GM20431 (cell line): ENCODE data around the gene SPATA22.
"Not testable (repeated sequence)": the region's sequence is repeated elsewhere in the genome, so short reads cannot be mapped to it uniquely, and the experiment has no call there.

Source experiments
- in situ Hi-C: fragments of 300-500 bp; cut with MseI, MboI; formaldehyde crosslinking; loops from one replicate; pipeline ENCODE4 v1.15.0; 2020; ENCODE audit warnings: low sequenced_read_pairs; ENCODE audit not compliant: unreplicated experiment

Gene SPATA22, protein sequence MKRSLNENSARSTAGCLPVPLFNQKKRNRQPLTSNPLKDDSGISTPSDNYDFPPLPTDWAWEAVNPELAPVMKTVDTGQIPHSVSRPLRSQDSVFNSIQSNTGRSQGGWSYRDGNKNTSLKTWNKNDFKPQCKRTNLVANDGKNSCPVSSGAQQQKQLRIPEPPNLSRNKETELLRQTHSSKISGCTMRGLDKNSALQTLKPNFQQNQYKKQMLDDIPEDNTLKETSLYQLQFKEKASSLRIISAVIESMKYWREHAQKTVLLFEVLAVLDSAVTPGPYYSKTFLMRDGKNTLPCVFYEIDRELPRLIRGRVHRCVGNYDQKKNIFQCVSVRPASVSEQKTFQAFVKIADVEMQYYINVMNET

DNA sequence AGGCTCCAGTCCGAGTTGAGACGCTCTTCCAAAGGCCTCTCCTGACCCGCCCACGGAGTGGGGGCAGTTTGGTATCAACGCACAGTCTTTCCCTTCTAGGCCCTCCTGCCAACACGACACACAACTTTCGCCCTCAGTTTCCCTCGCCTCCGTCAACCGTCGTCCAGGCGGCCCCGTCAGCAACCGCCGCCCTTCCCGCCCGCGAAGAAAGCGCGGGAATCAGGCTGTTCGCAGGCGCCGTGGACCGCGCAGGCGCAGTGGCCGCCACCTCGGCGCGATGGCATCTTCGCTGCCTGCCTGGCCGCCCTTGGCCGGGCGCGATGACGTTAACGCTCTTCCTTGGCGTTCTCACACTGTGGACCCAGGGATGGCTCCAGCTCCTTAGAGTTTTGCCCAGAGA, at the start of gene SPATA22:
SPATA22 (minus strand) TSS at position 221 of the 400 bp plus-strand sequence. CDS start 2,494 bp downstream, outside the sequence.
- in situ Hi-C loops = no loop called here

DNA sequence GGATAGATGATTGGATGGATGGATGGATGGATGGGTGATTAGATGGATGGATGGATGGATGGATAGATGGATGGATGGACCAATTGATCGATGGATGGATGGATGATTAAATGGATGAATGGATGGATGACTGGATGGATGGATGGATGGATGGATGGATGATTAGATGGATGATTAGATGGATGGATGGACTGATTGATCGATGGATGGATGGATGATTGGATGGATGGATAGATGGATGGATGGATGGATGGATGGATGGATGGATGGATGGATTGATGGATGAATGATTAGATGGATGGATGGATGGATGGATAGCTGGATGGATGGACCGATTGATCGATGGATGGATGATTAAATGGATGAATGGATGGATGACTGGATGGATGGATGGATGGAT, 47.9 kb upstream of the SPATA22 start:
- in situ Hi-C loops = not testable (repeated sequence)

DNA sequence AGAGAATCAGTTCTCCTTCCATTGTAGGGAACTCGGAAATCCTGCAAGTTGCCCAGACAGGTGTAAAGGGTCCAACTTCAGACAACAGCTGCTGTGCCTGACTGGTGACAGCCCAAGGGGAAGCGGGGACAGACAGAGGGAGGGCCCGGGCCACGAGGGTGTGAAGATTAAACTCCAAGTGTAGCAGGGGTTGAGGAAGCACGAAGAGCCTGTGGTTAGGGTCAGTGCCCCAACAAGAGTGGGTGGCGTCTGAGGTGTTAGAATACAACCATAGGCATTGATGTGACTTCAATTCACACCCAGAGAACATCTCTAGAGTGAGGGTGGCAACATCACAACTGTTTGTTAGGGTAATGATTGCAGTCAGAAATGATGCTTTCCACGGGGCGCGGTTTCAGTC, 43.3 kb upstream of the SPATA22 start:
- in situ Hi-C loops = no loop called here

DNA sequence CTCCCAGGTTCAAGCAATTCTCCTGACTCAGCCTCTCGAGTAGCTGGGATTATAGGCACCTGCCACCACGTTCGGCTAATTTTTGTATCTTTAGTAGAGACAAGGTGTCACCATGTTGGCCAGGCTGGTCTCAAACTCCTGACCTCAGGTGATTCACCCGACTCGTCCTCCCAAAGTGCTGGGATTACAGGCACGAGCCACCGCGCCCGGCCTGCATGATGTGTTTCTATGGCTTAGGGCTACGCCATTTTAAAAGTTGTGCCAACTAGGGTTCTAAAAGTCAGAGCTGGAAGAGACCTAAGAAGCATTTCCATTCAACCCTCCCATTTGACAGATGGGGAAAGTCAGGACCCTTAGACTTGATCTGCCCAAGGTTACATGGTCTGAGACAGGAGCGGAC, 42.5 kb upstream of the SPATA22 start:
- in situ Hi-C loops = not testable (repeated sequence)

DNA sequence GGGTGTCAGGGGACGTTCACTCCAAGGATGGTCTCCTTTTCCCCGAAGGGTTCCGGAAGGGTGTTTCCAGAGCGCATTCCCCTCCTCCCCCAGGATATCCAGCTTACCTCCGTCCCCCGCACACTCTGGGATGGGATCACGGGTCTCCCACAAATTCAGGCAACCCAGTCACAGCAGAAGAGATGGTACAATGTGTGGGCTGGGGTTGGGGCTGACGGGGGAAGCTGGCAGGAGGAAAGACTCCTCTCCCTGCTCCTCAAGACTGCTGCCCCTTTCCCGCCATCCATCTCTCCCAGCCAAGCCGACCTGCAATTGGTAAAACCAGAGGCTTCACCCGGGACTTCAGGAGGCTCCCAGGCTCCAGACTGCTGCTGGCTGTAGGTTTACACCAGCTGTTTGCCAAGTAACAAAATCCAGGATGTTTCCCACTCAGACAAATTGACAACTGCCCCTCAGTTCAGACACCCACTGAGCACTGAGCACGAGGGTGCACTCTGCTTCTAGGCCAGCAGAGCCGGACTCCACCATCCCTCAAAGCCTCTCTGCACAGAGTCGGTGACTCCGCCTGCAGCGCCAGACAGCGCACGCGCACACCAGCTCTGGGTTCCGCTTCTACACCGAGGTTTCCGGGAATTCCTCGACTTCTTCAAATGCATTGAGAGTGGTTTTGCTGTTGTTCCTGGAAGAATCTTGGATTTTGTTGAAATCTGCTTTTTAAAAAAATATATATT, 41.9 kb upstream of the SPATA22 start:
- in situ Hi-C loops = no loop called here

DNA sequence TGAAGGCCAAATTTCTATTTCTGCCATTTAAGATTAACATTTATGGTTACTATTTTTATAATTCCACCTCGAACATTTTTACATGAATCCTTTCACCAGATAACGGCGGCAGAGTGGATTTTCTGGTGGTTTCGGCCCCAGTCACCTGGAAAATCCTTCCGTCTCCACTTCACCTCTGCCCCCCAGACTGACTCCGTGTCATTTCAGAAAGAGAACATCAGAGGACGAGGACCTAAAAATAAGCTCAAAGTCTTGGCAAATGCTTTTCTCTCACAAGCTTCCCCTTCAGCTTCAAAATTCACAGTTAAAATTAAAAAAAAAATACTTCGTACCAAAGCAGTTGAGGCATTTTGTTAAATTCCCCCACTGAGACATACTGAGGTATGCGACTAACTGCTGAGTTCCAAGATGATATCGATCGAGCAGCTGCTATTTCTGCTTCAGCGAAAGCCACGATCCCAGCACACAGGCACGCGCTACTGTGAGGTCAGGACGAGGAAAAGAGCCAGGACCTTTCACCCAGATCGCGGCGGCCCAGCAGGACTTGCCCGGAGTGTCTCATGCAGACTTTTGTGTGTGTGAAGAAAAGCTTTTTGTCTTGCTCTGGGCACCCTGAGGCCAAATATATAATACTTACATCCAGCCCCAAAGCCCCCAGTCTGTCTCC, 41.0 kb upstream of the SPATA22 start:
- in situ Hi-C loops = no loop called here

DNA sequence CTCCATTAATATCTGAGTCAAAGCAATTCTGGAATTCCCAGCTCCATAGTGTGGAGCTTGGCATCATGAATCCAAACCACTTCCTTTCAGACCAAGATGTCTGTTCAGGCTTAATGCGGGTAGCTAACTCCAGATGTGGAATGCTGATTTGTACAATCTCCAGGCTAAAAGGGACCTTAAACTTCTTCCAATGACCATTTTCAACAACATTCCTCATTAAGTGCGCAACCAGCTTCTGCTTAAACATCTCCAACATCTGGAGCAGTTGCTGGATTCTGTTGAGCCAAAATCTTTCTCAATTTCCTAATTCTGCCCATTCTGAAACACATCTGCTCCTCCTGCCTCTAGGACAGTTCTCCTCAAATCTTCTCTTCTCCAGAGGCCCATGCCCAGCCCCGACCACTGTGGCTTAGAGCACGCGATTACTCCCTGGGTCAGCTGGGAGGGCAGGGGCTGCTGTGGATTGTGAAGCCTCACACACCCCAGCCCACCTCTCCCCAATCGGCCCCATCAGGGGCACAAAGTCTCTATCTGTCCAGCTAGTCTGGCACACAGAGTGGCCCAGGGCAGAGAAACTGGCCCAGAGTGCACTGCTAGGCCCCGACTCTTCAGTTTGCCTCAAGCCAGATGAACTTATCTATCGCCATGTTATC, 40.4 kb upstream of the SPATA22 start:
- in situ Hi-C loops = no loop called here

DNA sequence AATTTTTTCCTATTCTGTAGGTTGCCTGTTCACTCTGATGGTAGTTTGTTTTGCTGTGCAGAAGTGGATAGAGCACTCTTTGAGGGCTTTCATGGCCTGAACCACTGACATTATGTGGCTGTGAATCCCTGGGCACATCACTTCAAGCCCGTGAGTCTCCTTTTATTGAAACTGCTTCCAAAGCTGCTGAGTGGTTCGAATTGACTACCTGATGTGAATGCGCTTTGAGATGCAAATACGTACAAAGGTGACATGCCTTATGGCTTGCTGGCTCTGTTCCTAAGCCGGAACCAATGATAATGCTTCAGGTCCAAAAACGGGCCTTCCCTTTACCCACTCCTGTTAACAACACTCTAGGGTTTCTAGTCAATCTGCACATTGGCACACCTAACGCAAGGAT, 38.5 kb upstream of the SPATA22 start:
- in situ Hi-C loops = no loop called here

DNA sequence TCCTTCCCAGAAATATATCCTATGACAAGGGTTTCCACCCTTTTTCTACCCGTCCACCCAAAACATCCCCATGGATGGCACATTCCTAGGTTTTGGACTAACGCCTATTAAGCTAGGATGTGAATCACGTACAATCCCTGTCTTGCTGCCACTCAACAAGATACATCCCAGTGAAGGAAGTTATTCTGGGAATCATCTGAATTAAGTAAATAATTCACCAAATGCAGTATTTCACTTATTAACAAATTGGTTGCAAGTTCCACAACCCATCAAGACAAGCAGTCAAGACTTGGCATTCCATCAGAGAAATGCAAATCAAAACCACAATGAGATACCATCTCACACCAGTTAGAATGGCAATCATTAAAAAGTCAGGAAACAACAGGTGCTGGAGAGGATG, 36.2 kb upstream of the SPATA22 start:
- in situ Hi-C loops = no loop called here

DNA sequence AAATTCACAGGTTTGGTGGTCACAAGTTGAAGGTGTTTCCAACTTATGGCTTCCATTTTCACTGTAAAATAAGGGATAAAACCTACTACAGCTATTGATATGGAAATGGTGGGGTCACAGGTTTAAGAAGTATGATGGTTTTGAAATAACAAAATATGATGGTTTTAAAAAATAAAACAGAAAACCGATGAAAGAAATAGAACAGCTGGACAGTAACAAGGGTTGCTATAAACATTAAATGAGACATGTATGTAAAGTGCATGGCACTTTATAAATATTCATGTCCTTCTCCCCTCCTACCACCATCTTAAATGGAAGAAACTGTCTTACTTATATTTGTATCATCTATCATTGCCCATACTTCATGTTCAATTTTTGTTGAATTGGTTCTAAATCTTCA, 35.5 kb upstream of the SPATA22 start:
- in situ Hi-C loops = no loop called here

DNA sequence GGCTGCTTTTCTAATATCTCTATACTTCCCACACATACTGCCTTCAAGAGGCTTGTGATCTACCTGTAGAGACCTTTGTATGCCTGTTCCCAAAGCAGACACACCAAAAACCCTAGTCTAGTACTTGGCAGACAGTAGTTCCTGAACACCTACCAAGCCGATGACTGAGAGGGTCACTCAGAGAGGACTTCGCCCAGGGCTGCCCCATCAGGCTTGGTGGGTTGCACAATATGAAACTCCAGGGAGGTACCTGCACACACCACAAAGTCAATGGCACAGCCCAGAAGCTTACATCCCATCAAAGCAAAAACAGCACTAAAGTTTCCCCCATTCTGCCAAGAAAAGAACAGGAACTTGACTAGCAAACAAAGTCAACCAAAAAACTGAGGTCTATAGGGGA, 34.4 kb upstream of the SPATA22 start:
- in situ Hi-C loops = no loop called here

DNA sequence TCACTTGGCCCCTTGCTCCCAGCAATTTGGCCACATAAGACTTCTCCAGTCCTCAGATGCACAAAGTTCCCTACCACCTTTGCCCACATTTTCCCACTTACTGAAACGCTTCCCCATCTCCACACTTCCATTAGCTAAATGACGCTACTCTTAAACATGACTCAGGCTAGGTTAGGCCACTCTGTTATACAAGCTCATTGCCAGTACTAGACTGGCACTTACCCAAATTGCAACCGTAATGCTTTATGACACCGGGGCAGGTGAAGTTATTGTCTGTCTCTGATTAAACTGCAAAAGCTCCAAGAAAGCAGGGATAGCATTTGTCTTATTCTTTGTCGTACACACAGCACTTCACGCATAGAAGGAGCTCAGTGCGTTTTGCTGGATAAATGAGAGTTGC, 33.4 kb upstream of the SPATA22 start:
- in situ Hi-C loops = no loop called here

DNA sequence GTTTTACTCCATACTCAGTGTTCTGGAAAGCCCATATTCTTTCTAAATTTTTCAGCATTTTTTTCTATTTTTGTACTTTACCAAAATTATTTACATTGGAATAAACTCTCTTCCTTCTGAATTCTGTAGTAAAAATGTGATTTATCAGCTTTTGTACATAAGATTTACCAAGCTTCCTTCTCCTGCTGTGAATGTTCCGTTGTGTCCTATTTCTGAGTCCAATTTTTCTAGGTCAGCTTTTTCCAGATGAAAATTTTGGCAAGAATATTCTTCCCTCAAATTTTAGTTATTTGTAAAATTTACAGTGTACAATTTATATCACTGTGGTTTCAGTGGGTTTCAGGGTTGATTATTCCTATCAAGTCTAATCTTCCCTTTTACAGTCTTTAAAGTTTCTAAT, 31.7 kb upstream of the SPATA22 start:
- in situ Hi-C loops = no loop called here

DNA sequence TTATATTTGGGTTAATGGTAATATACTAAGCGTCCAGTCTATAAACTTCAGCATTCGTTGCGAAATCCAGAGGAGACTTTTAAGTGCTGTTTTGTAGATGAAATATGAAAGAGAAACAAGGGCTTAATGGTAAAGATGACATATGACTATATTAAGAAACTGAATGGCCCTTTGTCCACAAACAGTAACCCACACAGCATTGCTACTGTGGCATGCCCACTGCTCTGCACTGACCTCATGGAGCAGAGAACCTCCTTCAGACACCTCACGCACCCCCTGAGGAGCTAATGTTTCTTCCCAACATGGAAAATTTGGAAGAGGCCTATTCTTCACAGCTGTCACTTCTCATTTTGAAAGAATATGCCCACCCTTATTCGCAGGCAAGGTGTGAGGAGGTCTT, 30.8 kb upstream of the SPATA22 start:
- in situ Hi-C loops = no loop called here

DNA sequence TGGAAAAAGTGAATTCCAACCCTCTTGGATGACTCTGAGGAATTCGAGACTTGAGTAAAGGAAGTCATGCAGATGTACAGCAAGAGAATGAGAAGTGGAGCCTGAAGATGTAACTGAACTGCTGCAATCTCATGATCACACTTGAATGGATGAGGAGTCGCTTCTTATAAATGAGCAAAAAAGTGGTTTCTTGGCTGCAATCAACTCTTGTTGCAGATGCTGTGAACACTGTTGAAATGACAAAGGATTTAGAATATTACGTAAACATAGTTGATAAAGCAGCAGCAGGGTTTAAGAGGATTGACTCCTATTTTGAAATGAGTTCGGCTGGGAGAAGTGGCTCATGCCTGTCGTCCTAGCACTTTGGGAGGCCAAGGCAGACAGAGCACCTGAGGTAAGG, 29.7 kb upstream of the SPATA22 start:
- in situ Hi-C loops = no loop called here

DNA sequence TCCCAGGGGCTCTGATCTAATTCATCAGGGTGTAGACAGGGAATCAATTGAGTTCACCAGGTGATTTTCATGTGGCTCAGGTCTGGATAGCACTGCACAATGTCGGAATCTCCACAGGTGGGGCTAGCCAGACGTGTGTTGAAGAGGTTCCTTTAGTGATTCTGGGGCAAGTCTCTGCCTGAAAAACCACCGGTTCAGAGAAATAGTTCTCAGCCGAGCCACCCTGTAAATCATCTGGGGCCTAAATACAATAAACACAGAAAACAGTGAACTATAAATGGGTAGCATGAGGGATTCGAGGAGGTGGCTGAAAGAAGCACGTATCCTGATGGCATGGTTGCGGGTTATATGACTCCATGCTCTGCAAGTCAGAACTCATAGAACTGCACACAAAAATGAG, 25.5 kb upstream of the SPATA22 start:
- in situ Hi-C loops = no loop called here

DNA sequence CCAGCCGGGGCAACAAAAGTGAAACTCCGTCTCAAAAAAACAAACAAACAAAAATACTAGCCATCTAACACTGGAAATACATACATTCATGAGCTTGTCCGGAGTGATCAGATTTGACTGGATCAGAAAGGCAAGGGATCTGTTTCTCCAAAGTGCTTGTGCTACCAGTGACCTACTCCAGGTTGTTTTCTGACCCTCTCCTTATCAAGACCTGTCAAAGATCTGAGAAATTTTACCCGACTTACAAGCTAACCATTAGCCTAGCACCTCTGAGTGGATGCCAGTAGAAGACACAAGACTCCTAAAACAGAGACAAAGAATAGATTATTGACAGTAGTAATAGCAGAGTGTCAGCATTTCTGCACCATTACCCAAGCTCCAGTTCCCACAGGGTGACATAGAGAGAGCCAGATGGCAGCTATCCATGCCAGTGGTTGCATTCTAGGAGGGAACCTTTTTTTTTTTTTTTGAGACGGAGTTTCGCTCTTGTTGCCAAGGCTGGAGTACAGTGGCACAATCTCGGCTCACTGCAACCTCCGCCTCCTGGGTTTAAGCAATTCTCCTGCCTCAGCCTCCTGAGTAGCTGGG, 14.0 kb upstream of the SPATA22 start:
- in situ Hi-C loops = no loop called here

DNA sequence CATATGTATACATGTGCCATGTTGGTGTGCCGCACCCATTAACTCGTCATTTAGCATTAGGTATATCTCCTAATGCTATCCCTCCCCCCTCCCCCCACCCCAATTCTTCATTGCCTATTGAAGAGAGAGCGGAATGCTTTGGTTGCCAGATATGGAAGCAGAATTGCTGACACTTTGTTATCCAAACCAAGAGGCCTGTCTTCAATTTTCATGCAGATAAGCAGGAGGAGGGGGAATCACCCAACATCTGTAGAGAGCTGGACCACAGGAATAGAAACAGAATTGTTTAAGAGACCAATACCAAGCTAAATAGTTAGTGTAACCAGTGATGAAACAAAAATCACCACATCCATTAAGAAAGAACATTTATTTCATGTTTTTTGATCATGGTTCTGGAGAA, 11.2 kb upstream of the SPATA22 start:
- in situ Hi-C loops = no loop called here

DNA sequence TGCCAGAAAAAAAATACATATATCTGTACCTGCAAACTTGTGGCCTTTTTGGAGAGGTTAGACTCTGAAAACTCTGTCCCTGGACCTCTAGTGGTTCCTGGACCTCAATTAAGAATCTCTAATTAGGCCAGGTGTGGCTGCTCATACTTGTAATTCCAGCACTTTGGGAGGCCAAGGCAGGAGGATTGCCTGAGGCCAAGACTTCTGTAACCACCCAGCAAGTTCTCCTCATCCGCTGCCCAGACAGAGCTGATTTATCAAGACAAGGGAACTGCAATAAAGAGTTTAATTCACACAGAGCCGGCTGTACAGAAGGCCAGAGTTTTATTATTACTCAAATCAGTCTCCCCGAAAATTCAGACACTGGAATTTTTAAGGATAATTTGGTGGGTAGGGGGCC, 8.4 kb upstream of the SPATA22 start:
- in situ Hi-C loops = no loop called here
